ENCODE results near the gene APOA4.

The APOA4 gene

GRCh38 chr11:116840746-116841296 is 17.7 kb upstream of the APOA4 start:
- Histone ChIP-seq H3K27ac (ENCODE audit: low read length) (no peak overlapping the region), H3K4me3 (ENCODE audit: low read depth in 1 of 2, low read length in 2 of 2) (no peak overlapping the region), H3K36me3 (ENCODE audit: insufficient read depth, low read length) (peaks cover 19% of the 10 kb centered on the region), H3K79me2 (ENCODE audit: insufficient read depth, low read length) (no peaks in the 10 kb centered on the region), H3K9me3 (ENCODE audit: insufficient read depth, low read length, severe bottlenecking) (no peaks in the 10 kb centered on the region), H2AFZ (ENCODE audit: low read depth, low read length) (no peak overlapping the region), H3K9ac (ENCODE audit: low read depth, low read length) (no peak overlapping the region), H3K27me3 (ENCODE audit: insufficient read depth, low read length, poor library complexity) (no peaks in the 10 kb centered on the region), H3K4me2 (ENCODE audit: insufficient read depth, low read length) (no peak overlapping the region), H4K20me1 (ENCODE audit: insufficient read depth, low read length) (no peaks in the 10 kb centered on the region), H3K4me1 (ENCODE audit: insufficient read depth, low read length) (peaks cover 10% of the 10 kb centered on the region)
- TF ChIP-seq EZH2 (IDR thresholded peaks at IDR 0.05; ENCODE audit: borderline replicate concordance, low read depth, low read length, severe bottlenecking) (no peak), CTCF (IDR thresholded peaks at IDR 0.05; ENCODE audit: borderline replicate concordance, extremely low read depth, low read length, poor library complexity, severe bottlenecking) (no peak)
- ATAC-seq (ENCODE audit: insufficient read depth, low read depth): no peak
- DNase-seq: no peak

GRCh38 chr11:116840224-116840745 is 17.2 kb upstream of the APOA4 start:
- Histone ChIP-seq H3K27ac (ENCODE audit: low read length) (no peak overlapping the region), H3K9me3 (ENCODE audit: insufficient read depth, low read length, severe bottlenecking) (no peaks in the 10 kb centered on the region), H3K9ac (ENCODE audit: low read depth, low read length) (no peak overlapping the region), H3K4me3 (ENCODE audit: low read depth in 1 of 2, low read length in 2 of 2) (no peak overlapping the region), H3K4me2 (ENCODE audit: insufficient read depth, low read length) (no peak overlapping the region), H3K79me2 (ENCODE audit: insufficient read depth, low read length) (no peaks in the 10 kb centered on the region), H4K20me1 (ENCODE audit: insufficient read depth, low read length) (no peaks in the 10 kb centered on the region), H2AFZ (ENCODE audit: low read depth, low read length) (no peak overlapping the region), H3K4me1 (ENCODE audit: insufficient read depth, low read length) (peaks cover 15% of the 10 kb centered on the region), H3K27me3 (ENCODE audit: insufficient read depth, low read length, poor library complexity) (no peaks in the 10 kb centered on the region), H3K36me3 (ENCODE audit: insufficient read depth, low read length) (peaks cover 13% of the 10 kb centered on the region)
- no peak for TF ChIP-seq EZH2 (IDR thresholded peaks at IDR 0.05; ENCODE audit: borderline replicate concordance, low read depth, low read length, severe bottlenecking)
- TF ChIP-seq CTCF (IDR thresholded peaks at IDR 0.05; ENCODE audit: borderline replicate concordance, extremely low read depth, low read length, poor library complexity, severe bottlenecking): peak; percentile 60
- DNase-seq (peak; percentile 33), ATAC-seq (ENCODE audit: insufficient read depth, low read depth) (no peak)

GRCh38 chr11:116838321-116839084 is 15.4 kb upstream of the APOA4 start:
- peaks cover 21% of the 10 kb centered on the region for H3K4me1 ChIP-seq (ENCODE audit: insufficient read depth, low read length)
- no peak overlapping the region for H3K4me2 ChIP-seq (ENCODE audit: insufficient read depth, low read length)
- H3K27ac ChIP-seq (ENCODE audit: low read length): no peak overlapping the region

More at GRCh38 chr11:116838321-116839084, 15.4 kb upstream of the APOA4 start:
- Histone ChIP-seq H3K9ac (ENCODE audit: low read depth, low read length) (no peak overlapping the region), H3K27me3 (ENCODE audit: insufficient read depth, low read length, poor library complexity) (no peaks in the 10 kb centered on the region), H3K9me3 (ENCODE audit: insufficient read depth, low read length, severe bottlenecking) (no peaks in the 10 kb centered on the region), H3K79me2 (ENCODE audit: insufficient read depth, low read length) (no peaks in the 10 kb centered on the region), H3K4me3 (ENCODE audit: low read depth in 1 of 2, low read length in 2 of 2) (no peak overlapping the region), H2AFZ (ENCODE audit: low read depth, low read length) (no peak overlapping the region), H3K36me3 (ENCODE audit: insufficient read depth, low read length) (peaks cover 2% of the 10 kb centered on the region; the same call in 1 of the 2 replicates), H4K20me1 (ENCODE audit: insufficient read depth, low read length) (no peaks in the 10 kb centered on the region)
- DNase-seq: no peak
- no peak for ATAC-seq (ENCODE audit: insufficient read depth, low read depth)
- no peak for TF ChIP-seq CTCF (IDR thresholded peaks at IDR 0.05; ENCODE audit: borderline replicate concordance, extremely low read depth, low read length, poor library complexity, severe bottlenecking)
- no peak for TF ChIP-seq EZH2 (IDR thresholded peaks at IDR 0.05; ENCODE audit: borderline replicate concordance, low read depth, low read length, severe bottlenecking)

Measured in DND-41 (cell line).